ENCODE data around the gene GATD1. TPM values are rescaled to one million over a fixed set of nuclear protein-coding genes. Genes with fewer than 3 reads are reported as not detected.

The GATD1 gene
- total RNA-seq (19.0 and 20.3 TPM in 2 replicates), polyA plus RNA-seq (13.9 and 14.7 TPM in 2 replicates), polyA minus RNA-seq (ENCODE audit: low replicate concordance) (25.6 and 62.3 TPM in 2 replicates)
- polyA plus RNA-seq (2012) = 29.3 and 31.6 TPM in 2 replicates

- H3K79me2 ChIP-seq (ENCODE audit: control insufficient read depth, insufficient read depth, low read length) = peaks cover 56% of the 10 kb centered on the region
Observed at GRCh38 chr11:777288-778255, at the start of gene GATD1. Gene GATD1, minus strand, starts transcription at chr11:777487. Its CDS starts 25 bp downstream, at chr11:777462.

DNA sequence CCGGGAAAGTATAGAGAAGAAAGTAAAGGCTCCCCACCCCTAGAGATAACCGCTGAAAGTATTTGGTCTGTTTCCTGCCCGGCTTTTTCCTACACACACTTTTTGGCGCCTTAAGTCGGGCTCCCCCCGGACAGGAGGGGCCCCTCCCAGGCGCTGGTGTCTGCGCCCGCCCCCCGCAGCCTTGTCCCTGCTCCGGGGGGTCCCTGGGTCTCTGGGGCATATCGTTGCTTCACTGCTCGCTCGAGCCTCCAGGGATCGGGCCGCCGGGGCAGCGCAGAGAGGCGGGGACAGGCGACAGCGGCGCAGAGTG lies 49.5 kb upstream of the GATD1 start:
- H3K4me3 ChIP-seq (replicated peaks in 1 of 4; ENCODE audit: control extremely low read depth in 1 of 4, insufficient read depth in 1 of 4, low read depth in 3 of 4, low read length in 4 of 4) = peak overlapping the region in 2 of 4 experiments; percentile 19 to 45
- no peak for DNase-seq (ENCODE audit: low read depth in 2 of 2)
- peak overlapping the region; percentile 16 for H3K9ac ChIP-seq (ENCODE audit: insufficient read depth, low read length)
- H2AFZ ChIP-seq (ENCODE audit: low read length) = no peak overlapping the region
- TF ChIP-seq CTCF (conservative IDR thresholded peaks at IDR 0.05 in 1 of 2, IDR thresholded peaks at IDR 0.05 in 1 of 2; ENCODE audit: low read depth in 1 of 2, low read length in 2 of 2) = no peak
- peaks cover 13% of the 10 kb centered on the region for H3K36me3 ChIP-seq (ENCODE audit: control insufficient read depth, insufficient read depth, low read length)
- no peaks in the 10 kb centered on the region for H4K20me1 ChIP-seq (ENCODE audit: control insufficient read depth, extremely low read depth, insufficient read depth, low read length)
- no peaks in the 10 kb centered on the region for H3K9me3 ChIP-seq (ENCODE audit: control insufficient read depth, insufficient read depth, low read depth, low read length)
- no peak overlapping the region for H3K27ac ChIP-seq (ENCODE audit: insufficient read depth, low read length)
- H3K4me1 ChIP-seq (ENCODE audit: control insufficient read depth, extremely low read depth, insufficient read depth, low read length) = peaks cover 20% of the 10 kb centered on the region
- H3K4me2 ChIP-seq (ENCODE audit: extremely low read depth, insufficient read depth, low read length) = peak overlapping the region; percentile 68
- H3K79me2 ChIP-seq (ENCODE audit: control insufficient read depth, insufficient read depth, low read length) = no peaks in the 10 kb centered on the region
- no peaks in the 10 kb centered on the region for H3K27me3 ChIP-seq (ENCODE audit: control insufficient read depth, insufficient read depth, low read length)

More at GRCh38 chr11:777288-778255, at the start of gene GATD1:
- Histone ChIP-seq H3K9ac (ENCODE audit: insufficient read depth, low read length) (peak within 1 kb of the TSS; percentile 83), H3K27me3 (ENCODE audit: control insufficient read depth, insufficient read depth, low read length) (no peaks in the 10 kb centered on the region), H3K4me2 (ENCODE audit: extremely low read depth, insufficient read depth, low read length) (peak within 1 kb of the TSS; percentile 92), H3K9me3 (ENCODE audit: control insufficient read depth, insufficient read depth, low read depth, low read length) (no peaks in the 10 kb centered on the region), H3K36me3 (ENCODE audit: control insufficient read depth, insufficient read depth, low read length) (peaks cover 17% of the 10 kb centered on the region), H2AFZ (ENCODE audit: low read length) (no peak within 1 kb of the TSS), H3K4me3 (replicated peaks in 1 of 4; ENCODE audit: control extremely low read depth in 1 of 4, insufficient read depth in 1 of 4, low read depth in 3 of 4, low read length in 4 of 4) (peak within 1 kb of the TSS; percentile 67 to 95 (median 84)), H3K4me1 (ENCODE audit: control insufficient read depth, extremely low read depth, insufficient read depth, low read length) (no peaks in the 10 kb centered on the region), H3K27ac (ENCODE audit: insufficient read depth, low read length) (peak within 1 kb of the TSS; percentile 73), H4K20me1 (ENCODE audit: control insufficient read depth, extremely low read depth, insufficient read depth, low read length) (no peaks in the 10 kb centered on the region)
- no peak for TF ChIP-seq CTCF (conservative IDR thresholded peaks at IDR 0.05 in 1 of 2, IDR thresholded peaks at IDR 0.05 in 1 of 2; ENCODE audit: low read depth in 1 of 2, low read length in 2 of 2)
- TF ChIP-seq EZH2 (IDR thresholded peaks at IDR 0.05; ENCODE audit: low read length, missing control alignments) = no peak
- DNase-seq (ENCODE audit: low read depth in 2 of 2) = peak; percentile 71 to 78

GRCh38 chr11:826227-826621 lies 48.9 kb upstream of the GATD1 start:
- Histone ChIP-seq H2AFZ (ENCODE audit: low read length) (no peak overlapping the region), H3K4me3 (replicated peaks in 1 of 4; ENCODE audit: control extremely low read depth in 1 of 4, insufficient read depth in 1 of 4, low read depth in 3 of 4, low read length in 4 of 4) (no peak overlapping the region), H3K4me1 (ENCODE audit: control insufficient read depth, extremely low read depth, insufficient read depth, low read length) (peaks cover 18% of the 10 kb centered on the region), H3K79me2 (ENCODE audit: control insufficient read depth, insufficient read depth, low read length) (peaks cover 3% of the 10 kb centered on the region), H4K20me1 (ENCODE audit: control insufficient read depth, extremely low read depth, insufficient read depth, low read length) (no peaks in the 10 kb centered on the region), H3K9ac (ENCODE audit: insufficient read depth, low read length) (no peak overlapping the region), H3K36me3 (ENCODE audit: control insufficient read depth, insufficient read depth, low read length) (peaks cover 15% of the 10 kb centered on the region), H3K9me3 (ENCODE audit: control insufficient read depth, insufficient read depth, low read depth, low read length) (no peaks in the 10 kb centered on the region), H3K4me2 (ENCODE audit: extremely low read depth, insufficient read depth, low read length) (no peak overlapping the region), H3K27me3 (ENCODE audit: control insufficient read depth, insufficient read depth, low read length) (no peaks in the 10 kb centered on the region), H3K27ac (ENCODE audit: insufficient read depth, low read length) (no peak overlapping the region)
- no peak for DNase-seq (ENCODE audit: low read depth in 2 of 2)
- TF ChIP-seq EZH2 (IDR thresholded peaks at IDR 0.05; ENCODE audit: low read length, missing control alignments) = no peak
- TF ChIP-seq CTCF (conservative IDR thresholded peaks at IDR 0.05 in 1 of 2, IDR thresholded peaks at IDR 0.05 in 1 of 2; ENCODE audit: low read depth in 1 of 2, low read length in 2 of 2) = no peak
